PC-9 (cell line): ENCODE measurements around the gene RHO. TPM values are rescaled to one million over a fixed set of nuclear protein-coding genes. Genes with fewer than 3 reads are reported as not detected.

Source experiments
- BruUV-seq: library from RNA; stranded (reverse); fragments of 400-500 nt; replicated peaks from 2 replicates; lab custom pipeline; 2021; lab: Mats Ljungman, UMichigan
- CTCF ChIA-PET: fragments of 300-600 bp; sonication (Branson Sonifier 250); formaldehyde crosslinking; loops from one replicate; lab custom pipeline; 2022; ENCODE audit warnings: antibody characterized with exemption; lab: Charles Lee
- POLR2A ChIA-PET: fragments of 300-600 bp; sonication (Branson Sonifier 250); formaldehyde crosslinking; loops from one replicate; lab custom pipeline; 2022; ENCODE audit warnings: antibody characterized with exemption; ENCODE audit not compliant: unreplicated experiment; lab: Charles Lee
- DNase-seq, 2 experiments: peaks; one replicate each; pipeline versions ENCODE4 v3.0.0 to v3.0.0-alpha.2; 2015 to 2022; ENCODE audit warnings: mixed read lengths in 1 of 2
- H2AFZ ChIP-seq: fragments of 200-600 bp; sonication (generic); 2 replicates; pipeline ENCODE4 v1.8.1; 2017; ENCODE audit warnings: antibody characterized with exemption
- H3F3A ChIP-seq: fragments of 200-600 bp; sonication (generic); 2 replicates; pipeline ENCODE4 v1.8.1; 2017; ENCODE audit warnings: antibody characterized with exemption, mild to moderate bottlenecking, low read depth; ENCODE audit not compliant: insufficient read depth
- H3K27ac ChIP-seq: fragments of 200-600 bp; sonication (generic); 2 replicates; pipeline ENCODE4 v1.6.1; 2016; ENCODE audit warnings: mixed run types
- H3K27me3 ChIP-seq: fragments of 200-600 bp; sonication (generic); 2 replicates; pipeline ENCODE4 v1.6.1; 2016; ENCODE audit warnings: low read depth, mixed run types; ENCODE audit not compliant: insufficient read depth
- H3K36me3 ChIP-seq: fragments of 200-600 bp; sonication (generic); 2 replicates; pipeline ENCODE4 v1.6.1; 2016; ENCODE audit warnings: low read depth, mixed run types
- H3K4me1 ChIP-seq: fragments of 200-600 bp; sonication (generic); replicated peaks from 2 replicates; pipeline ENCODE4 v1.6.1; 2016; ENCODE audit warnings: mixed run types; ENCODE audit not compliant: insufficient read depth
- H3K4me2 ChIP-seq: fragments of 200-600 bp; sonication (generic); 2 replicates; pipeline ENCODE4 v1.6.1; 2017; ENCODE audit warnings: mixed run types
- H3K4me3 ChIP-seq: fragments of 200-600 bp; sonication (generic); 2 replicates; pipeline ENCODE4 v1.6.1; 2016; ENCODE audit warnings: mixed run types
- H3K79me2 ChIP-seq: fragments of 200-600 bp; sonication (generic); 2 replicates; pipeline ENCODE4 v1.6.1; 2017; ENCODE audit warnings: low read depth, mixed run types
- H3K9me2 ChIP-seq: fragments of 200-600 bp; sonication (generic); 2 replicates; pipeline ENCODE4 v1.8.1; 2017; ENCODE audit warnings: mild to moderate bottlenecking; ENCODE audit not compliant: insufficient read depth
- H3K9me3 ChIP-seq: fragments of 200-600 bp; sonication (generic); 2 replicates; pipeline ENCODE4 v1.8.1; 2016; ENCODE audit warnings: low read depth; ENCODE audit not compliant: insufficient read depth
- H4K20me1 ChIP-seq: fragments of 200-600 bp; sonication (generic); 2 replicates; pipeline ENCODE4 v1.8.1; 2017; ENCODE audit not compliant: insufficient read depth
- CTCF ChIP-seq: fragments of 200-600 bp; sonication (generic); conservative IDR thresholded peaks from 2 replicates; pipeline ENCODE4 v1.6.1; 2017; ENCODE audit warnings: mixed run types, antibody characterized with exemption, mild to moderate bottlenecking, moderate library complexity
- EZH2 ChIP-seq: fragments of 200-600 bp; sonication (generic); IDR thresholded peaks from 2 replicates; pipeline ENCODE4 v1.8.0; 2017; ENCODE audit warnings: antibody characterized with exemption, low read depth
- intact Hi-C: fragments of 100-400 bp; cut with micrococcal nuclease; formaldehyde crosslinking; loops from one replicate; pipeline ENCODE4 v1.10.0; 2022; ENCODE audit not compliant: unreplicated experiment
- total RNA-seq: library from RNA; stranded (reverse); gene quantifications from 2 replicates; pipeline ENCODE4 v1.2.3, GENCODE V29; 2021

Gene RHO
- total RNA-seq, 1 experiment from 2014 or later, result not detected

GRCh38 chr3:129505341-129505740 is 23.1 kb upstream of the RHO start:
- Histone ChIP-seq H3K9me2 (no peaks in the 10 kb centered on the region), H3K27me3 (no peaks in the 10 kb centered on the region), H2AFZ (no peak overlapping the region), H3K79me2 (no peaks in the 10 kb centered on the region), H3K9me3 (no peaks in the 10 kb centered on the region), H4K20me1 (no peaks in the 10 kb centered on the region), H3K27ac (no peak overlapping the region), H3K4me1 (no peaks in the 10 kb centered on the region), H3K36me3 (no peaks in the 10 kb centered on the region), H3F3A (no peaks in the 10 kb centered on the region), H3K4me2 (no peak overlapping the region), H3K4me3 (no peak overlapping the region)
- POLR2A ChIA-PET, result no interaction called here
- DNase-seq, result no peak
- no TSS peak for BruUV-seq
- CTCF ChIA-PET, result no interaction called here
- intact Hi-C loops, result no loop called here
- no peak for TF ChIP-seq CTCF
- no peak for TF ChIP-seq EZH2

GRCh38 chr3:129506231-129506742 is 22.2 kb upstream of the RHO start:
- H3K4me3 ChIP-seq, result no peak overlapping the region
- H3F3A ChIP-seq, result no peaks in the 10 kb centered on the region
- no TSS peak for BruUV-seq
- no peaks in the 10 kb centered on the region for H4K20me1 ChIP-seq
- H3K36me3 ChIP-seq, result no peaks in the 10 kb centered on the region
- H3K9me3 ChIP-seq, result no peaks in the 10 kb centered on the region
- DNase-seq, result no peak
- POLR2A ChIA-PET, result no interaction called here
- H3K27me3 ChIP-seq, result no peaks in the 10 kb centered on the region
- TF ChIP-seq EZH2 (no peak), CTCF (no peak)
- H3K79me2 ChIP-seq, result no peaks in the 10 kb centered on the region
- H2AFZ ChIP-seq, result no peak overlapping the region
- no peak overlapping the region for H3K4me2 ChIP-seq
- CTCF ChIA-PET, result no interaction called here
- no peaks in the 10 kb centered on the region for H3K9me2 ChIP-seq
- H3K4me1 ChIP-seq, result no peaks in the 10 kb centered on the region
- H3K27ac ChIP-seq, result no peak overlapping the region
- intact Hi-C loops, result no loop called here

- intact Hi-C loops, result no loop called here
- no peaks in the 10 kb centered on the region for H3F3A ChIP-seq
- H3K4me1 ChIP-seq, result no peaks in the 10 kb centered on the region
- no peak overlapping the region for H2AFZ ChIP-seq
- TF ChIP-seq EZH2 (no peak), CTCF (no peak)
- no peaks in the 10 kb centered on the region for H3K9me2 ChIP-seq
- no peak overlapping the region for H3K27ac ChIP-seq
- H3K36me3 ChIP-seq, result no peaks in the 10 kb centered on the region
- H3K9me3 ChIP-seq, result no peaks in the 10 kb centered on the region
- CTCF ChIA-PET, result no interaction called here
- H3K4me3 ChIP-seq, result no peak overlapping the region
- no peak overlapping the region for H3K4me2 ChIP-seq
- no peaks in the 10 kb centered on the region for H3K79me2 ChIP-seq
- no peaks in the 10 kb centered on the region for H3K27me3 ChIP-seq
- no peak for DNase-seq
- no peaks in the 10 kb centered on the region for H4K20me1 ChIP-seq
- POLR2A ChIA-PET, result no interaction called here
- BruUV-seq, result no TSS peak
These were observed 21.1 kb upstream of the RHO start for GRCh38 chr3:129507181-129507831.
